H9 (cell line): ENCODE results near the gene LRIG1. TPM values are rescaled to one million over a fixed set of nuclear protein-coding genes. Genes with fewer than 3 reads are reported as not detected.

Experiments
- DNase-seq: peaks from one replicate; pipeline ENCODE4 v3.0.0-alpha.2; 2017
- H2AFZ ChIP-seq: one replicate; pipeline ENCODE4 v1.6.1; 2013; ENCODE audit warnings: mild to moderate bottlenecking, low read length, control low read depth, moderate library complexity
- H2AK5ac ChIP-seq: 2 replicates; pipeline ENCODE4 v1.6.1; 2013; ENCODE audit warnings: low read length, control low read depth, mixed read lengths; ENCODE audit not compliant: insufficient read length
- H2BK120ac ChIP-seq: one replicate; pipeline ENCODE4 v1.6.1; 2013; ENCODE audit warnings: low read depth, mild to moderate bottlenecking, low read length, control low read depth, inconsistent platforms; ENCODE audit not compliant: poor library complexity, severe bottlenecking
- H2BK12ac ChIP-seq: 2 replicates; pipeline ENCODE4 v1.6.1; 2013; ENCODE audit warnings: low read length, control low read depth, mixed read lengths, low read depth; ENCODE audit not compliant: insufficient read length
- H2BK15ac ChIP-seq: 2 replicates; pipeline ENCODE4 v1.6.1; 2013; ENCODE audit warnings: low read depth, low read length, control low read depth
- H2BK20ac ChIP-seq: one replicate; pipeline ENCODE4 v1.6.1; 2013; ENCODE audit warnings: low read depth, mild to moderate bottlenecking, low read length, control low read depth, inconsistent platforms; ENCODE audit not compliant: poor library complexity, severe bottlenecking
- H2BK5ac ChIP-seq: 2 replicates; pipeline ENCODE4 v1.6.1; 2013; ENCODE audit warnings: low read length, control low read depth, mixed read lengths; ENCODE audit not compliant: insufficient read length
- H3K14ac ChIP-seq: 2 replicates; pipeline ENCODE4 v1.6.1; 2013; ENCODE audit warnings: low read length, control low read depth; ENCODE audit not compliant: insufficient read depth
- H3K18ac ChIP-seq: 2 replicates; pipeline ENCODE4 v1.6.1; 2013; ENCODE audit warnings: low read depth, mild to moderate bottlenecking, mixed read lengths, low read length, control low read depth; ENCODE audit not compliant: insufficient read length
- H3K23ac ChIP-seq: 2 replicates; pipeline ENCODE4 v1.6.1; 2013; ENCODE audit warnings: low read length, control low read depth, mixed read lengths, low read depth; ENCODE audit not compliant: insufficient read length
- H3K23me2 ChIP-seq: 2 replicates; pipeline ENCODE4 v1.6.1; 2013; ENCODE audit warnings: low read depth, mild to moderate bottlenecking, mixed read lengths, low read length, control low read depth; ENCODE audit not compliant: insufficient read length, poor library complexity, severe bottlenecking
- H3K27ac ChIP-seq: 2 replicates; pipeline ENCODE4 v1.5.1; 2013; ENCODE audit warnings: low read length, control low read depth, mixed read lengths, low read depth; ENCODE audit not compliant: insufficient read length
- H3K27me3 ChIP-seq: 2 replicates; pipeline ENCODE4 v1.6.1; 2013; ENCODE audit warnings: low read length, control low read depth, inconsistent platforms; ENCODE audit not compliant: insufficient read depth
- H3K4ac ChIP-seq: 2 replicates; pipeline ENCODE4 v1.6.1; 2013; ENCODE audit warnings: low read depth, mild to moderate bottlenecking, control low read depth, inconsistent platforms, low read length, moderate library complexity
- H3K4me1 ChIP-seq: 2 replicates; pipeline ENCODE4 v1.6.1; 2013; ENCODE audit warnings: low read length, control low read depth, inconsistent platforms; ENCODE audit not compliant: insufficient read depth
- H3K4me2 ChIP-seq: 2 replicates; pipeline ENCODE4 v1.6.1; 2013; ENCODE audit warnings: low read length, control low read depth, mixed read lengths; ENCODE audit not compliant: insufficient read length, insufficient read depth
- H3K56ac ChIP-seq: 2 replicates; pipeline ENCODE4 v1.6.1; 2013; ENCODE audit warnings: low read depth, mild to moderate bottlenecking, mixed read lengths, low read length, control low read depth; ENCODE audit not compliant: insufficient read length
- H3K79me1 ChIP-seq: 2 replicates; pipeline ENCODE4 v1.6.1; 2013; ENCODE audit warnings: low read depth, mild to moderate bottlenecking, moderate library complexity, low read length, control low read depth, inconsistent platforms; ENCODE audit not compliant: insufficient read depth, poor library complexity, severe bottlenecking
- H3K79me2 ChIP-seq: 2 replicates; pipeline ENCODE4 v1.6.1; 2013; ENCODE audit warnings: low read length, control low read depth, inconsistent platforms; ENCODE audit not compliant: insufficient read depth
- H3K9ac ChIP-seq: 2 replicates; pipeline ENCODE4 v1.6.1; 2013; ENCODE audit warnings: low read length, control low read depth, mixed read lengths; ENCODE audit not compliant: insufficient read length; ENCODE audit errors: extremely low read depth
- H3K9me3 ChIP-seq: one replicate; pipeline ENCODE4 v1.6.1; 2013; ENCODE audit warnings: low read depth, low read length, inconsistent platforms; ENCODE audit not compliant: control insufficient read depth
- H3T11ph ChIP-seq: one replicate; pipeline ENCODE4 v1.6.1; 2013; ENCODE audit warnings: mild to moderate bottlenecking, low read length, control low read depth, inconsistent platforms
- H4K20me1 ChIP-seq: one replicate; pipeline ENCODE4 v1.6.1; 2013; ENCODE audit not compliant: control insufficient read depth, insufficient read length, insufficient read depth
- H4K5ac ChIP-seq: 2 replicates; pipeline ENCODE4 v1.6.1; 2013; ENCODE audit warnings: low read depth, mild to moderate bottlenecking, mixed read lengths, low read length, control low read depth; ENCODE audit not compliant: insufficient read length
- H4K8ac ChIP-seq: replicated peaks from 2 replicates; pipeline ENCODE4 v1.6.1; 2013; ENCODE audit warnings: low read length, control low read depth, mixed read lengths, low read depth; ENCODE audit not compliant: insufficient read length
- H4K91ac ChIP-seq: 2 replicates; pipeline ENCODE4 v1.6.1; 2013; ENCODE audit warnings: low read depth, mild to moderate bottlenecking, moderate library complexity, mixed read lengths, low read length, control low read depth; ENCODE audit not compliant: insufficient read length
- H3K27ac Mint-ChIP-seq, 3 experiments: 2 replicates in 2 of 3; 3 replicates in 1 of 3; pipeline ENCODE4 v1.8.0; 2020 to 2021; ENCODE audit warnings: mixed read lengths in 3 of 3, mild to moderate bottlenecking in 1 of 3, moderate library complexity in 1 of 3
- H3K27me3 Mint-ChIP-seq: 2 replicates; pipeline ENCODE4 v1.8.0; 2021; ENCODE audit warnings: low read depth, mild to moderate bottlenecking, moderate library complexity, mixed read lengths
- H3K36me3 Mint-ChIP-seq, 3 experiments: 2 replicates in 2 of 3; 3 replicates in 1 of 3; pipeline ENCODE4 v1.8.0; 2020 to 2021; ENCODE audit warnings: low read depth in 3 of 3, mixed read lengths in 3 of 3; ENCODE audit not compliant: insufficient read depth in 1 of 3
- H3K4me1 Mint-ChIP-seq, 2 experiments: 2 replicates each; pipeline ENCODE4 v1.8.0; 2020; ENCODE audit warnings: mixed read lengths in 2 of 2
- H3K4me3 Mint-ChIP-seq, 2 experiments: 2 replicates in 1 of 2; 3 replicates in 1 of 2; pipeline ENCODE4 v1.8.0; 2020 to 2021; ENCODE audit warnings: mild to moderate bottlenecking in 2 of 2, mixed read lengths in 2 of 2, moderate library complexity in 1 of 2
- H3K9me3 Mint-ChIP-seq, 2 experiments: 2 replicates in 1 of 2; 3 replicates in 1 of 2; pipeline ENCODE4 v1.8.0; 2020; ENCODE audit warnings: mild to moderate bottlenecking in 2 of 2, mixed read lengths in 2 of 2, moderate library complexity in 1 of 2
- CTCF ChIP-seq: fragments of 200-600 bp; sonication (generic); conservative IDR thresholded peaks from 3 replicates; pipeline ENCODE4 v1.8.0; 2021; ENCODE audit warnings: antibody characterized with exemption, mild to moderate bottlenecking
- WGBS: extraction: QIAGEN DNeasy Blood & Tissue Kit; methylation state at CpG from one replicate; pipeline ENCODE4 v1.1.7; 2013; ENCODE audit warnings: missing lambda C conversion rate, low lambda C conversion rate, mixed read lengths; ENCODE audit not compliant: insufficient read length; ENCODE audit errors: extremely low coverage; 5-methylcytosine and 5-hydroxymethylcytosine counted together
- total RNA-seq: library from RNA; stranded (reverse); gene quantifications from 2 replicates; pipeline ENCODE4 v1.2.1, GENCODE V29; 2021

Gene LRIG1
- total RNA-seq, 1 experiment from 2014 or later: 70.3 TPM

GRCh38 chr3:66442254-66443117, 58.3 kb downstream of the LRIG1 start:
- Histone ChIP-seq H2BK15ac (no peak overlapping the region), H2BK20ac (no peak overlapping the region), H3K14ac (peak overlapping the region; percentile 87), H3K4ac (no peak overlapping the region; the same call in 1 of the 2 replicates), H3K4me2 (peak overlapping the region; percentile 74), H4K20me1 (no peaks in the 10 kb centered on the region), H3T11ph (no peak overlapping the region), H3K4me1 (peaks cover 46% of the 10 kb centered on the region), H3K9ac (peak overlapping the region; percentile 74), H3K56ac (peak overlapping the region; percentile 60), H4K5ac (peak overlapping the region; percentile 75), H3K79me2 (peaks cover 31% of the 10 kb centered on the region; the same call in 1 of the 2 replicates), H2BK12ac (no peak overlapping the region), H3K18ac (peak overlapping the region; percentile 85), H3K27ac (peak overlapping the region; percentile 97), H3K23me2 (peaks cover 6% of the 10 kb centered on the region), H2BK120ac (no peak overlapping the region), H4K8ac (no peak overlapping the region), H2AK5ac (no peak overlapping the region), H2BK5ac (peak overlapping the region; percentile 73), H2AFZ (no peak overlapping the region), H3K9me3 (no peaks in the 10 kb centered on the region), H3K79me1 (peaks cover 9% of the 10 kb centered on the region), H3K23ac (no peak overlapping the region), H3K27me3 (no peaks in the 10 kb centered on the region; the same call in 1 of the 2 replicates), H4K91ac (peak overlapping the region; percentile 77)
- no peak for TF ChIP-seq CTCF
- peak overlapping the region; percentile 98 to 100 (median 99) for H3K27ac Mint-ChIP-seq
- DNase-seq: peak; percentile 95
- peaks cover 28 to 57% (median 30%) of the 10 kb centered on the region in 3 experiments for H3K36me3 Mint-ChIP-seq
- no peaks in the 10 kb centered on the region for H3K9me3 Mint-ChIP-seq
- peak overlapping the region; percentile 57 to 81 for H3K4me3 Mint-ChIP-seq
- H3K27me3 Mint-ChIP-seq: no peaks in the 10 kb centered on the region; the same call in 1 of the 2 replicates
- peaks cover 83 to 94% of the 10 kb centered on the region in 2 experiments for H3K4me1 Mint-ChIP-seq
- WGBS: no CpG with 5 or more reads among the region's 13 CpGs
